H9 (cell line): ENCODE results near the gene TMC8. TPM values are rescaled to one million over a fixed set of nuclear protein-coding genes. Genes with fewer than 3 reads are reported as not detected.
A peak's percentile ranks its signal among the peaks of the same experiment; 100 is the strongest.

Experiments
- DNase-seq: peaks from one replicate; pipeline ENCODE4 v3.0.0-alpha.2; 2017
- H2AFZ ChIP-seq: one replicate; pipeline ENCODE4 v1.6.1; 2013; ENCODE audit warnings: mild to moderate bottlenecking, low read length, control low read depth, moderate library complexity
- H2AK5ac ChIP-seq: 2 replicates; pipeline ENCODE4 v1.6.1; 2013; ENCODE audit warnings: low read length, control low read depth, mixed read lengths; ENCODE audit not compliant: insufficient read length
- H2BK120ac ChIP-seq: one replicate; pipeline ENCODE4 v1.6.1; 2013; ENCODE audit warnings: low read depth, mild to moderate bottlenecking, low read length, control low read depth, inconsistent platforms; ENCODE audit not compliant: poor library complexity, severe bottlenecking
- H2BK12ac ChIP-seq: 2 replicates; pipeline ENCODE4 v1.6.1; 2013; ENCODE audit warnings: low read length, control low read depth, mixed read lengths, low read depth; ENCODE audit not compliant: insufficient read length
- H2BK15ac ChIP-seq: 2 replicates; pipeline ENCODE4 v1.6.1; 2013; ENCODE audit warnings: low read depth, low read length, control low read depth
- H2BK20ac ChIP-seq: one replicate; pipeline ENCODE4 v1.6.1; 2013; ENCODE audit warnings: low read depth, mild to moderate bottlenecking, low read length, control low read depth, inconsistent platforms; ENCODE audit not compliant: poor library complexity, severe bottlenecking
- H2BK5ac ChIP-seq: 2 replicates; pipeline ENCODE4 v1.6.1; 2013; ENCODE audit warnings: low read length, control low read depth, mixed read lengths; ENCODE audit not compliant: insufficient read length
- H3K14ac ChIP-seq: 2 replicates; pipeline ENCODE4 v1.6.1; 2013; ENCODE audit warnings: low read length, control low read depth; ENCODE audit not compliant: insufficient read depth
- H3K18ac ChIP-seq: 2 replicates; pipeline ENCODE4 v1.6.1; 2013; ENCODE audit warnings: low read depth, mild to moderate bottlenecking, mixed read lengths, low read length, control low read depth; ENCODE audit not compliant: insufficient read length
- H3K23ac ChIP-seq: 2 replicates; pipeline ENCODE4 v1.6.1; 2013; ENCODE audit warnings: low read length, control low read depth, mixed read lengths, low read depth; ENCODE audit not compliant: insufficient read length
- H3K23me2 ChIP-seq: 2 replicates; pipeline ENCODE4 v1.6.1; 2013; ENCODE audit warnings: low read depth, mild to moderate bottlenecking, mixed read lengths, low read length, control low read depth; ENCODE audit not compliant: insufficient read length, poor library complexity, severe bottlenecking
- H3K27ac ChIP-seq: 2 replicates; pipeline ENCODE4 v1.5.1; 2013; ENCODE audit warnings: low read length, control low read depth, mixed read lengths, low read depth; ENCODE audit not compliant: insufficient read length
- H3K27me3 ChIP-seq: 2 replicates; pipeline ENCODE4 v1.6.1; 2013; ENCODE audit warnings: low read length, control low read depth, inconsistent platforms; ENCODE audit not compliant: insufficient read depth
- H3K4ac ChIP-seq: 2 replicates; pipeline ENCODE4 v1.6.1; 2013; ENCODE audit warnings: low read depth, mild to moderate bottlenecking, control low read depth, inconsistent platforms, low read length, moderate library complexity
- H3K4me1 ChIP-seq: 2 replicates; pipeline ENCODE4 v1.6.1; 2013; ENCODE audit warnings: low read length, control low read depth, inconsistent platforms; ENCODE audit not compliant: insufficient read depth
- H3K4me2 ChIP-seq: 2 replicates; pipeline ENCODE4 v1.6.1; 2013; ENCODE audit warnings: low read length, control low read depth, mixed read lengths; ENCODE audit not compliant: insufficient read length, insufficient read depth
- H3K56ac ChIP-seq: 2 replicates; pipeline ENCODE4 v1.6.1; 2013; ENCODE audit warnings: low read depth, mild to moderate bottlenecking, mixed read lengths, low read length, control low read depth; ENCODE audit not compliant: insufficient read length
- H3K79me1 ChIP-seq: 2 replicates; pipeline ENCODE4 v1.6.1; 2013; ENCODE audit warnings: low read depth, mild to moderate bottlenecking, moderate library complexity, low read length, control low read depth, inconsistent platforms; ENCODE audit not compliant: insufficient read depth, poor library complexity, severe bottlenecking
- H3K79me2 ChIP-seq: 2 replicates; pipeline ENCODE4 v1.6.1; 2013; ENCODE audit warnings: low read length, control low read depth, inconsistent platforms; ENCODE audit not compliant: insufficient read depth
- H3K9ac ChIP-seq: 2 replicates; pipeline ENCODE4 v1.6.1; 2013; ENCODE audit warnings: low read length, control low read depth, mixed read lengths; ENCODE audit not compliant: insufficient read length; ENCODE audit errors: extremely low read depth
- H3K9me3 ChIP-seq: one replicate; pipeline ENCODE4 v1.6.1; 2013; ENCODE audit warnings: low read depth, low read length, inconsistent platforms; ENCODE audit not compliant: control insufficient read depth
- H3T11ph ChIP-seq: one replicate; pipeline ENCODE4 v1.6.1; 2013; ENCODE audit warnings: mild to moderate bottlenecking, low read length, control low read depth, inconsistent platforms
- H4K20me1 ChIP-seq: one replicate; pipeline ENCODE4 v1.6.1; 2013; ENCODE audit not compliant: control insufficient read depth, insufficient read length, insufficient read depth
- H4K5ac ChIP-seq: 2 replicates; pipeline ENCODE4 v1.6.1; 2013; ENCODE audit warnings: low read depth, mild to moderate bottlenecking, mixed read lengths, low read length, control low read depth; ENCODE audit not compliant: insufficient read length
- H4K8ac ChIP-seq: replicated peaks from 2 replicates; pipeline ENCODE4 v1.6.1; 2013; ENCODE audit warnings: low read length, control low read depth, mixed read lengths, low read depth; ENCODE audit not compliant: insufficient read length
- H4K91ac ChIP-seq: 2 replicates; pipeline ENCODE4 v1.6.1; 2013; ENCODE audit warnings: low read depth, mild to moderate bottlenecking, moderate library complexity, mixed read lengths, low read length, control low read depth; ENCODE audit not compliant: insufficient read length
- H3K27ac Mint-ChIP-seq, 3 experiments: 2 replicates in 2 of 3; 3 replicates in 1 of 3; pipeline ENCODE4 v1.8.0; 2020 to 2021; ENCODE audit warnings: mixed read lengths in 3 of 3, mild to moderate bottlenecking in 1 of 3, moderate library complexity in 1 of 3
- H3K27me3 Mint-ChIP-seq: 2 replicates; pipeline ENCODE4 v1.8.0; 2021; ENCODE audit warnings: low read depth, mild to moderate bottlenecking, moderate library complexity, mixed read lengths
- H3K36me3 Mint-ChIP-seq, 3 experiments: 2 replicates in 2 of 3; 3 replicates in 1 of 3; pipeline ENCODE4 v1.8.0; 2020 to 2021; ENCODE audit warnings: low read depth in 3 of 3, mixed read lengths in 3 of 3; ENCODE audit not compliant: insufficient read depth in 1 of 3
- H3K4me1 Mint-ChIP-seq, 2 experiments: 2 replicates each; pipeline ENCODE4 v1.8.0; 2020; ENCODE audit warnings: mixed read lengths in 2 of 2
- H3K4me3 Mint-ChIP-seq, 2 experiments: 2 replicates in 1 of 2; 3 replicates in 1 of 2; pipeline ENCODE4 v1.8.0; 2020 to 2021; ENCODE audit warnings: mild to moderate bottlenecking in 2 of 2, mixed read lengths in 2 of 2, moderate library complexity in 1 of 2
- H3K9me3 Mint-ChIP-seq, 2 experiments: 2 replicates in 1 of 2; 3 replicates in 1 of 2; pipeline ENCODE4 v1.8.0; 2020; ENCODE audit warnings: mild to moderate bottlenecking in 2 of 2, mixed read lengths in 2 of 2, moderate library complexity in 1 of 2
- CTCF ChIP-seq: fragments of 200-600 bp; sonication (generic); conservative IDR thresholded peaks from 3 replicates; pipeline ENCODE4 v1.8.0; 2021; ENCODE audit warnings: antibody characterized with exemption, mild to moderate bottlenecking
- WGBS: extraction: QIAGEN DNeasy Blood & Tissue Kit; methylation state at CpG from one replicate; pipeline ENCODE4 v1.1.7; 2013; ENCODE audit warnings: missing lambda C conversion rate, low lambda C conversion rate, mixed read lengths; ENCODE audit not compliant: insufficient read length; ENCODE audit errors: extremely low coverage; 5-methylcytosine and 5-hydroxymethylcytosine counted together
- total RNA-seq: library from RNA; stranded (reverse); gene quantifications from 2 replicates; pipeline ENCODE4 v1.2.1, GENCODE V29; 2021

Gene TMC8
- total RNA-seq, 1 experiment from 2014 or later = 1.0 TPM

- Histone ChIP-seq H3K4ac (no peak overlapping the region), H3T11ph (no peak overlapping the region), H2BK20ac (no peak overlapping the region), H3K4me1 (no peaks in the 10 kb centered on the region), H2BK5ac (no peak overlapping the region), H3K4me2 (no peak overlapping the region), H3K23ac (no peak overlapping the region), H3K56ac (no peak overlapping the region), H3K23me2 (no peaks in the 10 kb centered on the region), H3K27ac (no peak overlapping the region), H3K9ac (no peak overlapping the region), H2BK120ac (no peak overlapping the region), H3K79me2 (no peaks in the 10 kb centered on the region), H2BK12ac (no peak overlapping the region), H4K20me1 (no peaks in the 10 kb centered on the region), H4K5ac (no peak overlapping the region), H2BK15ac (no peak overlapping the region), H3K14ac (no peak overlapping the region), H3K27me3 (no peaks in the 10 kb centered on the region), H3K9me3 (no peaks in the 10 kb centered on the region), H2AK5ac (no peak overlapping the region), H3K79me1 (no peaks in the 10 kb centered on the region), H3K18ac (no peak overlapping the region), H2AFZ (no peak overlapping the region), H4K8ac (no peak overlapping the region), H4K91ac (no peak overlapping the region)
- Mint-ChIP-seq H3K9me3 (no peaks in the 10 kb centered on the region), H3K4me1 (peaks cover 5 to 9% of the 10 kb centered on the region in 2 experiments; a peak in 3 of 4 replicates), H3K27ac (no peak overlapping the region), H3K4me3 (no peak overlapping the region; a peak in 1 of 5 replicates), H3K36me3 (no peaks in the 10 kb centered on the region), H3K27me3 (no peaks in the 10 kb centered on the region)
- DNase-seq = peak; percentile 57
- WGBS = no CpG with 5 or more reads among the region's 7 CpGs
- no peak for TF ChIP-seq CTCF
Observed at GRCh38 chr17:78151514-78152008, 21.0 kb downstream of the TMC8 start.
